ENCODE data around the gene PCP4L1.
"Not testable (repeated sequence)": the region's sequence is repeated elsewhere in the genome, so short reads cannot be mapped to it uniquely, and the experiment has no call there.

Gene PCP4L1

GRCh38 chr1:161315841-161316674 lies 57.5 kb downstream of the PCP4L1 start:
- DNase-seq (ENCODE audit: low read depth), result not testable (repeated sequence)

GRCh38 chr1:161324020-161324419 lies 65.5 kb downstream of the PCP4L1 start:
- DNase-seq (ENCODE audit: low read depth), result no peak

DNA sequence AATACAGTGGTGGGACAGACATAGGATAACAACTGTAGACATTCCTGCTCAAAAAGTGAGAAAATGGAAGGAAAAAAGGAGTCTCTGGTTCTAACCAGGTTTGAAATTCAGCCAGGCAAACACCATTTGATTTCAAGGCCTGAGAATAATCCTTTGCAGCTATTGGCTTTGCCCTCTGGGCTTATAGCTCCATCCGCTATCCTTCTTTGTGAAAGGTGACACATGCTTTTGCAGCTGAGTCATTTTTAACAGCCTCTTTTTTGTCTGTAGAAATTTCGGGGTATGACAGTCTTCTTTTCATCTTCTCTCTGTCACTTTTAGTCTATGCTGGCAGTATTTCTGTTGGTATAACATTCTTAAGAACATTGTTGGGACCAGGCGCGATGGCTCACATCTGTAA lies 71.8 kb downstream of the PCP4L1 start:
- DNase-seq (ENCODE audit: low read depth), result no peak

DNA sequence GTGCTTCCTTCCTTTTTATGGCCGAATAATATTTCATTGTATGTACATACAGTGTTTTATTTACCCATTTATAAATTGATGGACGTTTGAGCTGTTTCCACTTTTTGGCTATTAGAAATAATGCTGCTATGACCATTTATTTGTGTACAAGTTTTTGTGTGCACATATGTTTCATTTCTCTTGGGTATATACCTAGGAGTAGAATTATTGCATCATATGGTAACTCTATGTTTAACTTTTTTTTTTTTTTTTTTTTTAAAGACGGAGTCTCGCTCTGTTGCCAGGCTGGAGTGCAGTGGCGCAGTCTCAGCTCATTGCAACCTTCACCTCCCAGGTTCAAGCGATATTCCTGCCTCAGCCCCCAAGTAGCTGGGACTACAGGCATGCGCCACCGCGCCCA lies 74.6 kb downstream of the PCP4L1 start:
- no peak for DNase-seq (ENCODE audit: low read depth)

Measured in stimulated activated CD8-positive, alpha-beta memory T cell treated with anti-CD3 and anti-CD28 coated beads, Interleukin-12 subunit alpha, Interleukin-12 subunit beta, amount 100 ng/mL, for 1 hour (primary cell).